Activated B cell treated with CpG ODN at 0.5 μM for 24 hours (primary cell): ENCODE results near the gene GLT8D1. TPM values are rescaled to one million over a fixed set of nuclear protein-coding genes. Genes with fewer than 3 reads are reported as not detected.
"Not testable (repeated sequence)": the region's sequence is repeated elsewhere in the genome, so short reads cannot be mapped to it uniquely, and the experiment has no call there.

ENCODE experiments used
- ATAC-seq: fragments of 200-7000 bp; cut with Tn5 transposase; one replicate; pipeline ENCODE4 v1.10.0; 2021; ENCODE audit warnings: low read depth, mild to moderate bottlenecking, moderate library complexity
- CTCF ChIA-PET: fragments of 350-600 bp; sonication (Branson Sonifier 250); formaldehyde crosslinking; loops from one replicate; lab custom pipeline; 2021; ENCODE audit warnings: antibody characterized with exemption; lab: Charles Lee
- POLR2A ChIA-PET: fragments of 350-600 bp; sonication (Branson Sonifier 250); formaldehyde crosslinking; loops from one replicate; lab custom pipeline; 2021; ENCODE audit warnings: antibody characterized with exemption; lab: Charles Lee
- DNase-seq: peaks from one replicate; pipeline ENCODE4 v3.0.0; 2022
- H3K27ac Mint-ChIP-seq: one replicate; pipeline ENCODE4 v1.8.0; 2020; ENCODE audit warnings: mixed read lengths
- H3K27me3 Mint-ChIP-seq: one replicate; pipeline ENCODE4 v1.8.0; 2021; ENCODE audit warnings: mixed read lengths
- H3K36me3 Mint-ChIP-seq: one replicate; pipeline ENCODE4 v1.8.0; 2021; ENCODE audit warnings: low read depth, mixed read lengths
- H3K4me1 Mint-ChIP-seq: one replicate; pipeline ENCODE4 v1.8.0; 2021; ENCODE audit warnings: mixed read lengths
- H3K4me3 Mint-ChIP-seq: one replicate; pipeline ENCODE4 v1.8.0; 2020; ENCODE audit warnings: mild to moderate bottlenecking, mixed read lengths
- H3K9me3 Mint-ChIP-seq: one replicate; pipeline ENCODE4 v1.8.0; 2020; ENCODE audit warnings: mixed read lengths
- CTCF ChIP-seq: fragments of 200-600 bp; IDR thresholded peaks from one replicate; pipeline ENCODE4 v1.8.0; 2022; ENCODE audit warnings: antibody characterized with exemption, mild to moderate bottlenecking
- intact Hi-C: fragments of 100-400 bp; cut with micrococcal nuclease; formaldehyde crosslinking; loops from one replicate; pipeline ENCODE4 v1.15.1; 2024
- total RNA-seq: library from RNA; stranded (reverse); gene quantifications from 2 replicates; pipeline ENCODE4 v1.2.3, GENCODE V29; 2022

The GLT8D1 gene
- total RNA-seq, 1 donor from 2014 or later, result 22.2 TPM

- Mint-ChIP-seq H3K4me1 (peaks cover 17% of the 10 kb centered on the region), H3K36me3 (peaks cover 65% of the 10 kb centered on the region), H3K27ac (no peak overlapping the region), H3K4me3 (no peak overlapping the region), H3K9me3 (no peaks in the 10 kb centered on the region), H3K27me3 (no peaks in the 10 kb centered on the region)
- ATAC-seq (no peak), DNase-seq (no peak)
- POLR2A ChIA-PET, result interaction anchor here (0.6 kb wide), 1 partner anchor 12 kb away, joined by 4 read pairs; no protein-coding TSS in a partner anchor
- CTCF ChIA-PET, result no interaction called here
- intact Hi-C loops, result no loop called here
- TF ChIP-seq CTCF, result no peak
Measured at GRCh38 chr3:52678265-52679198, 27.1 kb downstream of the GLT8D1 start.

- POLR2A ChIA-PET, DNase-seq, H3K27ac Mint-ChIP-seq, intact Hi-C loops, H3K4me1 Mint-ChIP-seq, H3K27me3 Mint-ChIP-seq, H3K9me3 Mint-ChIP-seq, ATAC-seq, CTCF ChIA-PET, H3K4me3 Mint-ChIP-seq: not testable (repeated sequence)
- H3K36me3 Mint-ChIP-seq, result peaks cover 71% of the 10 kb centered on the region
Measured at GRCh38 chr3:52676201-52676600, 29.4 kb downstream of the GLT8D1 start.

GRCh38 chr3:52671676-52672075 lies 33.9 kb downstream of the GLT8D1 start:
- ChIA-PET CTCF (interaction anchor here (0.6 kb wide), 1 partner anchor 299 kb away, joined by 3 read pairs; no protein-coding TSS in a partner anchor), POLR2A (no interaction called here)
- H3K36me3 Mint-ChIP-seq, result peaks cover 59% of the 10 kb centered on the region
- no peak for DNase-seq
- H3K27ac Mint-ChIP-seq, result no peak overlapping the region
- intact Hi-C loops, result no loop called here
- no peak for ATAC-seq
- no peaks in the 10 kb centered on the region for H3K27me3 Mint-ChIP-seq
- no peaks in the 10 kb centered on the region for H3K9me3 Mint-ChIP-seq
- H3K4me3 Mint-ChIP-seq, result no peak overlapping the region
- H3K4me1 Mint-ChIP-seq, result peaks cover 17% of the 10 kb centered on the region
- TF ChIP-seq CTCF, result no peak

GRCh38 chr3:52670621-52671521 lies 34.7 kb downstream of the GLT8D1 start:
- DNase-seq (no peak), ATAC-seq (peak; percentile 25)
- H3K27me3 Mint-ChIP-seq, result no peaks in the 10 kb centered on the region
- no peak overlapping the region for H3K4me3 Mint-ChIP-seq
- no peaks in the 10 kb centered on the region for H3K9me3 Mint-ChIP-seq
- no peak for TF ChIP-seq CTCF
- POLR2A ChIA-PET, result no interaction called here
- peak overlapping the region; percentile 21 for H3K27ac Mint-ChIP-seq
- peaks cover 17% of the 10 kb centered on the region for H3K4me1 Mint-ChIP-seq
- CTCF ChIA-PET, result no interaction called here
- peaks cover 57% of the 10 kb centered on the region for H3K36me3 Mint-ChIP-seq
- intact Hi-C loops, result no loop called here

GRCh38 chr3:52663098-52663497 lies 42.5 kb downstream of the GLT8D1 start:
- DNase-seq, result no peak
- ChIA-PET CTCF (no interaction called here), POLR2A (no interaction called here)
- Mint-ChIP-seq H3K27ac (no peak overlapping the region), H3K27me3 (no peaks in the 10 kb centered on the region), H3K4me1 (no peaks in the 10 kb centered on the region), H3K36me3 (peaks cover 68% of the 10 kb centered on the region), H3K4me3 (no peak overlapping the region), H3K9me3 (no peaks in the 10 kb centered on the region)
- intact Hi-C loops, result no loop called here
- no peak for ATAC-seq
- TF ChIP-seq CTCF, result no peak
